ENCODE results near the gene GSTM2.

Gene GSTM2

GRCh38 chr1:109628540-109629321 is 39.1 kb upstream of the GSTM2 start:
- H3K36me3 ChIP-seq (ENCODE audit: control insufficient read depth in 2 of 2, insufficient read depth in 1 of 2, low read length in 2 of 2) = peaks cover 4 to 70% of the 10 kb centered on the region in 2 experiments; a peak in 2 of 3 replicates
- no peak overlapping the region for H3K4me3 ChIP-seq (ENCODE audit: low read depth, low read length)
- no peak for TF ChIP-seq ZNF138 (tag by site-specific recombination; IDR thresholded peaks at IDR 0.05; ENCODE audit: borderline replicate concordance)
- peak; percentile 50; the same call in 1 of the 2 replicates for TF ChIP-seq ZNF629 (tag by site-specific recombination; IDR thresholded peaks at IDR 0.05)
- no peak for TF ChIP-seq ZNF658 (tag by site-specific recombination; IDR thresholded peaks at IDR 0.05)
- peak; percentile 29; the same call in 1 of the 2 replicates for TF ChIP-seq HIC1 (tag by site-specific recombination; IDR thresholded peaks at IDR 0.05)
- TF ChIP-seq BCL11B (tag by site-specific recombination; IDR thresholded peaks at IDR 0.05; ENCODE audit: low read depth) = no peak
- peak; percentile 34; the same call in 1 of the 2 replicates for TF ChIP-seq ZNF398 (tag by site-specific recombination; IDR thresholded peaks at IDR 0.05)
- peak; percentile 70 for TF ChIP-seq GLIS1 (tag by site-specific recombination; IDR thresholded peaks at IDR 0.05)
- TF ChIP-seq ZNF600 (tag by site-specific recombination; IDR thresholded peaks at IDR 0.05) = peak; percentile 46; the same call in 1 of the 2 replicates
- no peak for TF ChIP-seq SCRT2 (tag by site-specific recombination; IDR thresholded peaks at IDR 0.05)
- TF ChIP-seq ZNF639 (tag by site-specific recombination; IDR thresholded peaks at IDR 0.05) = 0 out of 2 replicates have a peak, but pooled peaks have one; percentile 55
- no peak for TF ChIP-seq ZNF488 (tag by site-specific recombination; IDR thresholded peaks at IDR 0.05)
- TF ChIP-seq ZBTB49 (tag by site-specific recombination; IDR thresholded peaks at IDR 0.05; ENCODE audit: low read depth) = no peak
- TF ChIP-seq ZNF280D (tag by site-specific recombination; IDR thresholded peaks at IDR 0.05) = no peak
- peak; percentile 53 for TF ChIP-seq PATZ1 (tag by site-specific recombination; IDR thresholded peaks at IDR 0.05)
- TF ChIP-seq ZNF16 (tag by site-specific recombination; IDR thresholded peaks at IDR 0.05; ENCODE audit: low read depth) = no peak
- TF ChIP-seq ZBTB17 (tag by site-specific recombination; IDR thresholded peaks at IDR 0.05) = no peak
- no peak for TF ChIP-seq KLF10 (tag by site-specific recombination; IDR thresholded peaks at IDR 0.05)
- TF ChIP-seq HOXC10 (CRISPR knock-in tag; IDR thresholded peaks at IDR 0.05) = no peak

More at GRCh38 chr1:109628540-109629321, 39.1 kb upstream of the GSTM2 start:
- Histone ChIP-seq H3K9me3 (ENCODE audit: control insufficient read depth, insufficient read depth, low read depth, low read length) (no peaks in the 10 kb centered on the region), H3K27ac (ENCODE audit: extremely low read depth, low read depth, low read length) (no peak overlapping the region), H3K4me1 (ENCODE audit: control insufficient read depth, insufficient read depth, low read length) (no peaks in the 10 kb centered on the region)
- ChIA-PET POLR2A (interaction anchor here (0.6 to 4.2 kb wide), 2 partner anchors 80 to 135 kb away, joined by 3 to 25 read pairs; partner anchors contain the start of genes CYB561D1 and GNAI3), CTCF (interaction anchor here (0.6 to 5.8 kb wide), 6 partner anchors 12 to 109 kb away, joined by 3 to 63 read pairs (median 7); partner anchors contain the start of gene GNAI3)

Data from HEK293 (cell line).